Neural crest cell (in vitro differentiated cells): ENCODE data around the gene RTL10. TPM values are rescaled to one million over a fixed set of nuclear protein-coding genes. Genes with fewer than 3 reads are reported as not detected.

ENCODE experiments used
- DNase-seq: peaks from one replicate; pipeline ENCODE4 v3.0.0; 2021; ENCODE audit warnings: low read depth, mixed read lengths, low spot score
- H3K27ac Mint-ChIP-seq: one replicate; pipeline ENCODE4 v1.8.0; 2021; ENCODE audit warnings: mild to moderate bottlenecking, mixed read lengths; ENCODE audit not compliant: unreplicated experiment
- H3K27me3 Mint-ChIP-seq: 2 replicates; pipeline ENCODE4 v1.8.0; 2021; ENCODE audit warnings: low read depth, mild to moderate bottlenecking, mixed read lengths
- H3K36me3 Mint-ChIP-seq: 2 replicates; pipeline ENCODE4 v1.8.0; 2021; ENCODE audit warnings: low read depth, mild to moderate bottlenecking, mixed read lengths
- H3K4me1 Mint-ChIP-seq: 2 replicates; pipeline ENCODE4 v1.8.0; 2021; ENCODE audit warnings: mixed read lengths
- H3K4me3 Mint-ChIP-seq: one replicate; pipeline ENCODE4 v1.8.0; 2021; ENCODE audit warnings: mild to moderate bottlenecking, mixed read lengths
- H3K9me3 Mint-ChIP-seq: 2 replicates; pipeline ENCODE4 v1.8.0; 2021; ENCODE audit warnings: mixed read lengths
- total RNA-seq: library from RNA; stranded (reverse); gene quantifications from 2 replicates; pipeline ENCODE4 v1.2.1, GENCODE V29; 2021
- TF ChIP-seq, protein P1 (sequence below): fragments of 200-600 bp; sonication (generic); conservative IDR thresholded peaks from 2 replicates; pipeline ENCODE4 v1.5.0; 2021; ENCODE audit warnings: antibody characterized with exemption, mild to moderate bottlenecking

The RTL10 gene
- total RNA-seq, 1 donor from 2014 or later: 28.1 TPM

DNA sequence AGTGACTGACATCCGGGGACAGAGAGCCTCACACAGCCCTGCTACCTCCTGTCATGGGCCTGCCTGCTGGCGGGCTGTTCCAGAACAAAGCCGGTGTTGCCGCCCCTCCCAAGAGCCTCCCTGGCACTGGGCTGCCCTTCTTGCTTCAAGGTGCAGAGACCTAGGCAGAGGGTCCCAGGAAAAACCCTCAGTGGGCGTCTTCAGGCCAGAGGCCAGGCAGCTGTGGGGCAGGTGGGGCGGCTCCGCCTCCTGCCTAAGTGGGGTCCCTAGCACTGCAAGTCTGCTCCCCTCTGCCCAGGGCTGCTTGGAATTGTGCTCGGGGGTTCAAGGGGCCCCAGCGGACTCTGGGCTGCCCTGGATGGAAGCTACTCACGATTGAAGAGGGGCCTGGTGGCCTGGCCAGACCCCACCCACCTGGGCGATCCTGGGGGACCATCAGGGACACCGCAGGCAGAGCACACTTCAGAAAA, 20.4 kb upstream of the RTL10 start:
- H3K27ac Mint-ChIP-seq: no peak overlapping the region
- no peak for DNase-seq
- TF ChIP-seq, protein P1, sequence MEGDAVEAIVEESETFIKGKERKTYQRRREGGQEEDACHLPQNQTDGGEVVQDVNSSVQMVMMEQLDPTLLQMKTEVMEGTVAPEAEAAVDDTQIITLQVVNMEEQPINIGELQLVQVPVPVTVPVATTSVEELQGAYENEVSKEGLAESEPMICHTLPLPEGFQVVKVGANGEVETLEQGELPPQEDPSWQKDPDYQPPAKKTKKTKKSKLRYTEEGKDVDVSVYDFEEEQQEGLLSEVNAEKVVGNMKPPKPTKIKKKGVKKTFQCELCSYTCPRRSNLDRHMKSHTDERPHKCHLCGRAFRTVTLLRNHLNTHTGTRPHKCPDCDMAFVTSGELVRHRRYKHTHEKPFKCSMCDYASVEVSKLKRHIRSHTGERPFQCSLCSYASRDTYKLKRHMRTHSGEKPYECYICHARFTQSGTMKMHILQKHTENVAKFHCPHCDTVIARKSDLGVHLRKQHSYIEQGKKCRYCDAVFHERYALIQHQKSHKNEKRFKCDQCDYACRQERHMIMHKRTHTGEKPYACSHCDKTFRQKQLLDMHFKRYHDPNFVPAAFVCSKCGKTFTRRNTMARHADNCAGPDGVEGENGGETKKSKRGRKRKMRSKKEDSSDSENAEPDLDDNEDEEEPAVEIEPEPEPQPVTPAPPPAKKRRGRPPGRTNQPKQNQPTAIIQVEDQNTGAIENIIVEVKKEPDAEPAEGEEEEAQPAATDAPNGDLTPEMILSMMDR: no peak

DNA sequence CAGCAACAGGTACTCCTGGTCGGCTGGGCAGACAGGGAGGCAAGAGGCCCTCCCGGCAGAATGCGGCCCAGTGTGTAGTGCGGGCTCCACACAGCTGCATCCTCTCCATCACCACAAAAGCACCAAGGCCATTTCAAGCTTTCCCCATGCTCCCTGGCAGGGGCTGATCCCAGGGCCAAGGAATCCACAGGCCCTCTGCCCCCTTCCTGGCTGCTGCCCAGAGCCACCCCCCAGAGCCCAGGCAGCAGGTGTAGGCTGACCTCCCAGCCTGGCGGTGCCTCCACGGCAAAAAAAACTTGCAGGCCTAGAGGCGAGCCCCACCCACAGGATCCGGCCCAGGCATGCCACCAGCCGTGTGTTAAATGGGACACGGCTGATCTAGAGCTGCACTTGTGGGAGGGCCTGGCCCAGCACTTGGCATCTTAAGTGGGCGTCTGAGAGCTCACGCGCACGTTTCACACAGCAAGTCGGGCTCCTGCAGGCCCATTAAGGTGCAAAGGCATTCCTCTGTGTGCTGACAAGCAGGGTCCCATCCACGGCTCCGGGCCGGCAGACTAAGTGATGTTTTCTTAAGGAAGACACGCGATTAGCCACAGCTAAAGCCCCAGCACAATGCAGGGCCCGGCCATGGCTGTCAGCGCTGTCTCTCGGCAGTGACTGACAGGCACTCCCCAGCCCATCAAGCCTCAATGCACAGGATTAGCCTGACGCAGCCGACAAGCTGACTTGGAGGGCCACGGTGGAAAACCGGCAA, 19.8 kb upstream of the RTL10 start:
- Mint-ChIP-seq H3K27ac (peak overlapping the region; percentile 43), H3K36me3 (no peaks in the 10 kb centered on the region), H3K9me3 (no peaks in the 10 kb centered on the region), H3K27me3 (no peaks in the 10 kb centered on the region), H3K4me1 (peaks cover 6% of the 10 kb centered on the region), H3K4me3 (no peak overlapping the region)
- DNase-seq: no peak
- TF ChIP-seq, protein P1: no peak

More for the DNA sequence above, 20.4 kb upstream of the RTL10 start:
- Mint-ChIP-seq H3K36me3 (no peaks in the 10 kb centered on the region), H3K9me3 (no peaks in the 10 kb centered on the region), H3K4me1 (peaks cover 6% of the 10 kb centered on the region), H3K27me3 (no peaks in the 10 kb centered on the region), H3K4me3 (no peak overlapping the region)

DNA sequence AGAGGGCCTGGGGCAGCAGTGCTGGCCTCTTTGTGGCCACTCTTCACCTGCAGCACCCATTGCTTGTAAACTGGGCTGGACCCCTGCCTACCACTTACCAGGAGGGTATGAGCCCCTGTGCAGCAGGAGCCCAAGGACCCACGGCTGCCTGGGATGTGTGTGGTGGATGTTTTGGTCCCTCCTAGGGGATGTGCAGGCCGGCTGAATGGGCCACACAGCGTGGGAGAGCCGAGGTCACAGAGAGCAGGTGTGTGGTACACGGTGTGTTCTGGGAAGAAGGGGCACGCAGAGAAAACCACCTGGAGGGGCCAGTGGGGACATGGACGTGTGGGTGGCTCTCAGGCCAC, 19.3 kb upstream of the RTL10 start:
- H3K36me3 Mint-ChIP-seq: no peaks in the 10 kb centered on the region
- H3K27ac Mint-ChIP-seq: no peak overlapping the region
- H3K4me1 Mint-ChIP-seq: peaks cover 11% of the 10 kb centered on the region
- H3K9me3 Mint-ChIP-seq: no peaks in the 10 kb centered on the region
- TF ChIP-seq, protein P1: no peak
- no peak for DNase-seq
- no peak overlapping the region for H3K4me3 Mint-ChIP-seq
- no peaks in the 10 kb centered on the region for H3K27me3 Mint-ChIP-seq

DNA sequence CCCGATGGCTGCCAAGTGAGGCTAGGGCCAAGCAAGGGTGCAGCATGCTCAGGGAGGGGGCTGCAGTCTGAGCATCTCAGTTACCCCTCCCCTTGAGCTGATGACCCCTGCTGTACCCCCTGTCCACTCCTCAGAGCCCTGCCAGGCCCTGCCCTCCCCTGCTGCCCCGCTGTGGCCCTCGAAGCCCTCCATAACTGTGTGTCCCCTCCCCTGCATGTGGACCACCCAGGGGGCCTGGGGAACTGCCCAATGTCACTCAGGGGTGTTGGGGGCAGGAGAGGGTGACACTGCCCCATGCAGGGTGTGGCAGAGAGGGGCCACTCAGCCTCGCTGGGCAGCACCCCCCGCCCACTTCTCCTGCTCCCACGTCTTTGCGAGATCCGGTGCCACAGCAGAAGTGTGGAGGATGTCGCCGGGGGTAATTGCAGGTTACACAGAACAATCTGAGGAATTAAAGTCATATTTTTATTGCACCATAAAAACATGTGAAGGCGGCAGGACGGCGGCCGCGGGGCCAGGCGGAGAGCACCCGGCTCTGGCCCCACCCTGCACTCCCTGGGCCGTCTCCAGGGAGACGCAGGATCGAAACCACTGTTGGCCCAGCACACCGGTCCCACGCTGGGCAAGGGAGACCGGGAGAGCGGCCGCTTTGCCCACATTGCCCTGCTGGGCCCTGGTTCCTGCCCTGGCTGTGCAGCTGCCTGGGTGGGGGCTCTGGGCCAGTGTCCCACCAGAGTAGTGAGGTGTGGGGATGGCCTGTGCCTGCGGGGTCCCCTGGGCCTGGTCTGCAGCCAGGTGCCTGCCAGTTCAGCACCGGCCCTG, 18.7 kb upstream of the RTL10 start:
- Mint-ChIP-seq H3K27me3 (no peaks in the 10 kb centered on the region), H3K9me3 (no peaks in the 10 kb centered on the region), H3K4me1 (peaks cover 17% of the 10 kb centered on the region), H3K36me3 (no peaks in the 10 kb centered on the region), H3K27ac (no peak overlapping the region), H3K4me3 (no peak overlapping the region)
- TF ChIP-seq, protein P1: no peak
- no peak for DNase-seq

DNA sequence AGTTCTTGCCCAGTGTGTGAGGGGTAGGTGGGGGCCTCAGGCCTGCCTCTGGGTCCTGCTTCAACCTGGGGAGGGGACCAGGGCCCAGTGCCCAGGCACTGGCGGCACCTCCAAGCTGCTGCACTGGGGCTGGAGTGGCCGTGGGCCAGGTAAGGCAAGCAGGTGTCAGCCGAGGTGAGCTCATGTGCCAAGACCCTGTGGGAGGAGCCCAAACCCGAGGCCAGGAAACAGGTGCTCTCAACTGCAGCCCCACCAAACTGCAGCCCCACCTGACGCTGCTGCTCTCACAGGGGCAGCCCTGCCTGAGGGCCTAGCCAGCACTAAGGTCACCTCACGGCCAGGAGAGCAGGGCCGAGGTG, 18.1 kb upstream of the RTL10 start:
- Mint-ChIP-seq H3K9me3 (no peaks in the 10 kb centered on the region), H3K4me1 (peaks cover 17% of the 10 kb centered on the region), H3K27me3 (no peaks in the 10 kb centered on the region), H3K36me3 (no peaks in the 10 kb centered on the region), H3K27ac (no peak overlapping the region), H3K4me3 (no peak overlapping the region)
- no peak for DNase-seq
- TF ChIP-seq, protein P1: no peak
